Epithelial cell of esophagus (primary cell): ENCODE measurements around the gene OSBPL10.

Experiments used
- DNase-seq: peaks from one replicate; pipeline ENCODE4 v3.0.0; 2010; ENCODE audit warnings: low read depth
- H3K4me3 ChIP-seq: 2 replicates; pipeline ENCODE4 v1.5.1; 2011; ENCODE audit warnings: mild to moderate bottlenecking, low read length, control low read depth
- CTCF ChIP-seq: IDR thresholded peaks from 2 replicates; pipeline ENCODE4 v1.5.1; 2011; ENCODE audit warnings: low read depth, mild to moderate bottlenecking, low read length, control low read depth, inconsistent platforms; ENCODE audit not compliant: insufficient read depth; ENCODE audit errors: missing control alignments

The OSBPL10 gene

GRCh38 chr3:31659246-31659645 lies 321.8 kb downstream of the OSBPL10 start:
- no peak overlapping the region for H3K4me3 ChIP-seq
- TF ChIP-seq CTCF, result no peak
- DNase-seq, result no peak

- TF ChIP-seq CTCF, result no peak
These were observed 326.1 kb downstream of the OSBPL10 start for GRCh38 chr3:31654998-31655397.

GRCh38 chr3:31653464-31653863 lies 327.6 kb downstream of the OSBPL10 start:
- no peak for DNase-seq
- no peak for TF ChIP-seq CTCF
- H3K4me3 ChIP-seq, result no peak overlapping the region

More at GRCh38 chr3:31654998-31655397, 326.1 kb downstream of the OSBPL10 start:
- no peak overlapping the region for H3K4me3 ChIP-seq
- DNase-seq, result no peak

GRCh38 chr3:31652296-31652695 lies 328.8 kb downstream of the OSBPL10 start:
- TF ChIP-seq CTCF, result no peak
- no peak overlapping the region for H3K4me3 ChIP-seq
- DNase-seq, result no peak

- no peak for DNase-seq
- no peak for TF ChIP-seq CTCF
- H3K4me3 ChIP-seq, result no peak overlapping the region
These were observed 332.6 kb downstream of the OSBPL10 start for GRCh38 chr3:31648286-31648968.

- no peak overlapping the region for H3K4me3 ChIP-seq
- TF ChIP-seq CTCF, result no peak
- DNase-seq, result no peak
These were observed 335.8 kb downstream of the OSBPL10 start for GRCh38 chr3:31645256-31645655.

- H3K4me3 ChIP-seq, result no peak overlapping the region
- no peak for TF ChIP-seq CTCF
- DNase-seq, result no peak
These were observed 341.2 kb downstream of the OSBPL10 start for GRCh38 chr3:31639828-31640227.
